Activated T-helper 1 cell treated with anti-CD3 and anti-CD28 coated beads, Interleukin-2, amount 50 U/mL, for 16 hours (primary cell): ENCODE results near the gene RPP25.
A peak's percentile ranks its signal among the peaks of the same experiment; 100 is the strongest.

Source experiments
- DNase-seq, 2 donors: peaks; one replicate each; pipeline ENCODE4 v3.0.0-alpha.2; 2020; ENCODE audit warnings: low read depth in 1 of 2, low spot score in 1 of 2

RPP25 gene, protein sequence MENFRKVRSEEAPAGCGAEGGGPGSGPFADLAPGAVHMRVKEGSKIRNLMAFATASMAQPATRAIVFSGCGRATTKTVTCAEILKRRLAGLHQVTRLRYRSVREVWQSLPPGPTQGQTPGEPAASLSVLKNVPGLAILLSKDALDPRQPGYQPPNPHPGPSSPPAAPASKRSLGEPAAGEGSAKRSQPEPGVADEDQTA

GRCh38 chr15:74956648-74957475, at the start of gene RPP25:
Gene RPP25, minus strand, starts transcription at chr15:74956772. Its CDS starts 189 bp downstream, at chr15:74956583.
- DNase-seq: peak; percentile 34 to 45

DNA sequence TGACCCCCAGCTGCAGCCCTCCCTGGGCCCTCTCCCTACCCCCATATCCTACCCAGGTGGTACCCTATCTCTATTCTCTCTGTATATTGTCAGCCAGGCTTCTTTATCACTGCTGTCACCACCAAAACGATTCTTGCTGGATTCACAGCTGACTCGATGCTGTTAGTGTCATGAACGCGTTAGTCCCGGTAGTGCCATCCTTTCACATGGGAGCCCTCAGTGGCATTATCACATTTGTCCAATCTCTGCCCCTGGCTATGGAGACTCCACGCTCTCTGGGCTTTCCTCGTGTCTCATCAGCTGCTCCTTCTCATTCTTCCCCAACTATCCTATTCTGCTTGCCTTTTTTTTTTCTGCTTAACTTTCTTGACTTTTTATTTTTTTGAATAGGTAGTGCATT, 45.8 kb upstream of the RPP25 start:
- DNase-seq: no peak

DNA sequence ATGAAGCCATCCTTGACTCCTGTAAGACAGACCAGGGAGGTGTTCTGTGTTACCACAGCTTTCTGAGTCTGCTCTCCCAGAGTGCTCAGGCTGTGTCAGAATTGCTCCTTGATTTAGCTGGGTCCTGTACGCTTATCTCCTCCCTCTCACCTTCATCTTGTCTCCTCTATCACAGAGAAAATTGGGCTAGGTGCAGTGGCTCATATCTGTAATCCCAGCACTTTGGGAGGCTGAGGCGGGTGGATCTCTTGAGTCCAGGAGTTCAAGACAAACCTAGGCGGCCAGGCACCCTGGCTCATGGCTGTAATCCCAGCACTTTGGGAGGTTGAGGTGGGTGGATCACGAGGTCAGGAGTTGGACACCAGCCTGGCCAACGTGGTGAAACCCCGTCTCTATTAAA, 44.7 kb upstream of the RPP25 start:
- DNase-seq: no peak

- DNase-seq: no peak
Observed at GRCh38 chr15:74997543-74997942, 41.0 kb upstream of the RPP25 start.

- DNase-seq: no peak
Observed at GRCh38 chr15:74997141-74997540, 40.6 kb upstream of the RPP25 start.

DNA sequence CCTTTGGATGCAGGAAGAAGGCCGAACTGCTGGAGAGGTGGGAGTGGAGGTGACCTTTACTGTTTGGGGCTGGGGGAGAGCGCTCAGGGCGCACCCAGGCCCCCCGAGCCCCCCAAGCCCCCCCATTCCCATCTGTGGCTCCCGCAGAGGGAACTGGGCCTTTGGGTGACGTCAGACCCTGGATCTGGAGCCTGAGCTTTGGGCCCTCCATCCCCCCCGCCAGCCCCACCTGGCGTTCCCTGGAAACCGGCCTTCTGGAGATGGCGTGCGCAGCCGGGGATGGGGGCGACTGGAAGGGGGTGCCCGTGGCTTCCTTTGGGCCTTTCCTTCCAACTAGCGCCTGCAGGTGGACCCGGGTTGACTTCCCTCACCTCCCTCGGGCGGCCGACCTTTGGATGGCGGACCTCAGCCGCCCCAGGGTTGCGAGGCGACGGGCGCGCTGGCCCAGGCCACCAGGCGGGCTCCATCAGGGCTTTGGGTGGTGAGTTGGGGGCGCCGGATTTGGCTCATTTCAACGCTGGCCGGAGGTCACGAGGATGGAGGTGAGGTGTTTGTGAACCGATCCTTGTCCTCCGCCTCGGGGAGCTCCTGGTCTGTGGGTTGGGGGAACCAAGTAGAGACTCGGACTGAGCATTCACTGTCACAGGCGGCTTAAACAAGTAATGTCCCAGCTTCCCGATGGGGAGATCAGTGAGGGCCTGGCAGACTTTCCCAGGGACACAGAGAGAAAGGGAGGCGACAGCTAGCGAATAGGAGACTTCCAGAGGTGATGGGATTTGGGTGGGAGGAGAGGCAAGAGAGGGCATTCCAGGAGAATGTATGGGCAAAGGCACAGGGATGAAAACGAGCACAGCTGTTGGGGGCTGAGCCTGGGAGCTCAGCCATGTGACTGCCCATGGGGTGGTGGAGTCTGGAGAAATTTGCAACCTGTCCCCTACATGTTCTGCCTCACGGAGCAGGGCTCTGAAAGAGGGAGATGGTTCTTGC, 39.5 kb upstream of the RPP25 start:
- no peak for DNase-seq

DNA sequence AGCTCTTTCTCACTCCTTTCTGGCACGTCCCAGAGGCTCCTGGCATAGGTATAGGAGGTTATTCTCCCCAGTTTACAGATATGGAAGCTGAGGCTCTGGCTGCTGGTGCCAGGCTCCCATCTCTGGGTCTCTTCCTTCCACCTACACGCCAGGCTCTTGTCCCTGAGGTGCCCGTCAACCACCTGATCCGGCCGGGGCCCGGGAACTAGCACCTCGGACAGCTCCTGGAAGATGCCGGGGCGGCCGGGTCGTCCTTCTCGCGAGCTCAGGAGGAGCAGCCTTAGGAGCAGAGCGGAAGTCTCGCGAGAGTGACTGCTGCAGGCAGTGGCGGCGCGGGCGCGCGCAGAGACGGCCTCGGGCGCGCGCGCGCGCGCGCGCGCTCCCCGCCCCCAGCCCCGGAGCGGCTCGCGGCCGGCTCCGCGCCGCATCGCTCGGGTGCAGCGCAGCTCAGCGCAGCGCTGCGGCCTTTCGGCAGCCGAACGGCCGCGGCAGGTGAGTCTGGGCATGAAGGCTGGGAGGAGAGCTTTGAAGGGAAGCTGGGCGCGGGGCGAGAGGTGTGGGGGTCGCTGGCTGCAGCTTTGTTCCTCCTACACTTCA, 38.7 kb upstream of the RPP25 start, which contains the start of gene SCAMP5:
SCAMP5 (plus strand) TSS at position 382 of the 597 bp plus-strand sequence. CDS start 16,277 bp downstream, outside the sequence.
- DNase-seq: peak; percentile 78 to 83

GRCh38 chr15:74994685-74995084, 38.1 kb upstream of the RPP25 start:
- DNase-seq: no peak

DNA sequence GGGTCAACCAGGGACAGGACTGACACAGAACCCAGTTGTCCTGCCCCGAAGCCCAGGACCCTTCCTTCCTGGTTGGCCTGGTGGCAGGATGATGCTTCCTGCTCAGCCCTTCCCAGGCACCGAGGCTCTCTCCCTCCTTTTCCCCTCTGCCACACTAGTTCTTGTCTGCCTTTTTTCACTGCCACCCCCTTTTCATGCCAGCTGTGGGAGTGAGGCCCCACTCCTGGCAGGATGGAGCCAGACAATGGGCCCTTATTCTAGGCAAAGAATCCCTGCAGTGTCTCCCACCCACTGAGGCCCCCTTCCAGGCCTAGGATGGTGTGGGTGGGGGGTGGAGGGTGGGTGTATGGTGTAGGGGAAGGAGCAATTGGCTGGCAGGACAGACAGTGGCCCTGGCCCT, 37.7 kb upstream of the RPP25 start:
- no peak for DNase-seq

DNA sequence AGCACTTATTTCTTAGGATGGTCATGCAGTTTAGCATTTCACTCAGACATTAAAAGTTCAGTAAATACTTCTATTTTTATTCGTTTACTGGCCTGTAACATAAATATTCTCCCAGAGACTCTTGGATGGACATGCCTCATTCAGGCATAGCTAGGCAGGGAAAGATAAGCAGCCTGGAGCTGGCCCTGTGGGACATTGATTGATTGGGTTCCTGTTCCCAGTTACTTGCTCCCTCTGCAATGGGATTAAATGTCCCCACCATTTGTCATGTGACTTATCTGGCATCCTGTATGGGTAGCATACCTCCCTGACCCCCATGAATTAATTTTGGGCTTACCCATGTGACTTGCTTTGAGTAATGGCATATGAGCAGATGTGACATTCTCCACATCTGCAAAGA, 36.0 kb upstream of the RPP25 start:
- no peak for DNase-seq

DNA sequence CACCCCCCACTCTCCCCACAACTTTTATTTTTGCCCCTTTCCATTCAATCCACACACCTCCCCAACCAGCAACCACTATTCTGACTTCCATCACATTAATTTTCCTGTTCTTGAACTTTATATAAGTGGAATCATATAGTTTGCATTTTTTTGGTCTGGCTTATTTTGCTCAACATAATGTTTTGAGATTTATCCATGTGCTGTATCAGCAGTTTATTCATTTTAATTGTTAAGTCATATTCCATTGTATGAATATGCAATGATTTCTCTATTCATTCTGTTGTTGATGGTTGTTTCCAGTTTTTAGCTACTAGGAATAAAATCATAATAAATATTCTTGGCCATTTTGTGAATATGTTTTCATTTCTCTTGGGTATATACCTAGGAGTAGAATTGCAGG, 33.0 kb upstream of the RPP25 start:
- no peak for DNase-seq

DNA sequence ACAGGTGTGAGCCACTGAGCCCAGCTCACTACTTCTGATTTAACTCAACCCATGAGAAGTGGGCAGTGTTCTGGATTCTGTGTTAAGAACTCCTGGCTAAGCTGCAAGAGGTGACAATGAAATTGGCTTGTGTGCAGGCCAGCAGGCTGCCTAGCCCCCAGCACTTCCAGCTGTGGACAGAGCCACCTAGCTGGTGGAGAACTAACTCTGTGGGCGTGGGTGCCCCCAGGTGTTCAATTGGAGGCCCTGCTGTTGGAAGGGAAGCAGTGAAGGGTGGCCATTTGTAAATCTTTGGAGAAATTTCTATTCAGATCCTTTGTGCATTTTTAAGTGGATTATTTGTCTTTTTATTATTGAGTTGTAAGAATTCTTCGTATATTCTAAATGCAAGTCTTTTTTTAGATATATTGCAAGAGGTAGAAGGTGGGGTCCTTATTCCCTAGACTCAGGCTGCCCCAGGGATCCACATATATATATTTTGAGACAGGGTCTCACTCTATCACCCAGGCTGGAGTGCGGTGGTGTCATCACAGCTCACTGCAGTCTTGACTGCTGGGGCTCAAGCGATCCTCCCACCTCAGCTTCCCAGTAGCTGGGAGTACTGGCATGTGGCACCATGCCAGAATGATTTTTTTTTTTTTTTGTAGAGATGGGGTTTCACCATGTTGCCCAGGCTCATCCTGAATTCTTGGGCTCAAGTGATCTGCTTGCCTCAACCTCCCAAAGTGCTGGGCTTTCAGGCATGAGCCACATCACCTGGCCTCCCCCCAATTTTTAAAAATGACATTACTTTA, 31.6 kb upstream of the RPP25 start:
- no peak for DNase-seq

GRCh38 chr15:74983725-74984231, 27.2 kb upstream of the RPP25 start:
- DNase-seq: peak in 1 of 2 donors; percentile 8

- no peak for DNase-seq
Observed at GRCh38 chr15:74982183-74982582, 25.6 kb upstream of the RPP25 start.

DNA sequence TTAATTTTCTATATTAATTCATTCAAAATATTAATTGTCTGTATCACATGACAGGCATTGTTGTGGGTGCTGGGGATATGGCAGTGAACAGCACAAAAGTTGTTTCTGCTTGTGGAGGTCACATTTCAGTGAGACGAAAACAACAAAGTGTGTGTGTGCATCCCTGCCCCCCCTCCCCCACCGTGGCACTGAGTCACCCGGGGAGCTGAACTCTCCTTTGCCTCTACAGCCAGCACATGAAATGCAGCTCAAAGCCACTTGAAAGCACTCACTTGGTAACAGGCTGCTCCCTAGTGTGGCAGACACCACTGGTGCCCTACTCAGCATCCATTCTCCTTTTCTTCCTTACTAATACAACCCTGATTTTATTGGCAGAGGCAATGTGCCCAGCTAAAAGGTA, 21.9 kb upstream of the RPP25 start:
- no peak for DNase-seq

DNA sequence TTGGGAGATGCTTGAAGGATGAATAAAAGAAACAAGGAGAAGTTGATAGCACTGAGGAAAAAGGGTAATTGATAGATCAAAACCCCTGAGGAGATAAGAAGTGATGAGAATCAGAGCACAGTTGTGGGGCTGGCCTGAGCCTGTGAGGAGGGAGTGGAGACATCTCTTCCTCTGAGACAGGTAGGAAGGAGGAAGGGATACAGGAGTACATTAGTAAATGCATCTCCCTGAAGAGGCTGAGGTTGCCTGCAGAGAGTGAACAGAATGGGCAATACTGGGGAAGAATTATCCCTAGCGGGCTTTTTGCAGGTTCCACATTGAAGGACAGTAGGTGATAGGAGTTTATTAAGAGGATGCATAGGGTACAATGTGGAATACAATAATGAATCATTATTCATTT, 21.5 kb upstream of the RPP25 start:
- no peak for DNase-seq

DNA sequence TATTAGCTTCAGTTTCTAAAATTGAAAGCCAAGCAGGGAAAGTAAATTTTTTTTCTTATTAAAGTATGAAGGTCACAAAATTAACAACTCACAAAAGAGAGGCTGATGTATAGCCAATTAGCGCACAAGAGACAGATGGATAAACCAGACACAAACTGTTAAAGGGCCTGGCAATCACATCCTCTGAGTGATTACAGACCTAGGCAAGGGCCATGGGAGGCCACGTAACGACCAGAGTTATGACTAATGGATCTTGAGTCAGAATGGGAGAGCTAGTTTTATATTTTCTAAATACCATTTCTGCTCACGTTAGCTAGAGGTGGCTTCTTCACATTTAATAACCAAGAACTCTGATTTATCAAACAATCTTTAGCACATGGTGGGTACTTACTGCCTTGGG, 21.0 kb upstream of the RPP25 start:
- DNase-seq: no peak

- DNase-seq: no peak
Observed at GRCh38 chr15:74976159-74976558, 19.6 kb upstream of the RPP25 start.

DNA sequence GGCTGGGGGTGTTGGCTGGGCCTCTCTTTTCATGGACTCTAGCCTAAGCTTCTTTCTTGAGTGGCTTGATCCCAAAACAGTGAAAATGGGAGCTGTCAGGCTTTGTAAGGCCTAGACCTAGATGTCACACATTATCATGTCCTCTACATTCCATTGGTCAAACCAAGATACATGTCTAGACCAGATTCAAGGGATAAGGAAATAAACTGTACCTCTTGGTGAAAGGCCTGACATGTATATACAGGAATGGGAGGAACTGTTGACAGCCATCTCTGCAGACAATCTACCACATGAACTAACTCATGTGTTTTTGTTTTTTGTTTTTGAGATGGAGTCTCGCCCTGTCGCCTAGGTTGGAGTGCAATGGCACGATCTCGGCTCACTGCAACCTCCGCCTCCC, 11.1 kb upstream of the RPP25 start:
- no peak for DNase-seq

- no peak for DNase-seq
Observed at GRCh38 chr15:74964794-74965193, 8.2 kb upstream of the RPP25 start.
